ENCODE measurements around the gene FAM124A.

The FAM124A gene

DNA sequence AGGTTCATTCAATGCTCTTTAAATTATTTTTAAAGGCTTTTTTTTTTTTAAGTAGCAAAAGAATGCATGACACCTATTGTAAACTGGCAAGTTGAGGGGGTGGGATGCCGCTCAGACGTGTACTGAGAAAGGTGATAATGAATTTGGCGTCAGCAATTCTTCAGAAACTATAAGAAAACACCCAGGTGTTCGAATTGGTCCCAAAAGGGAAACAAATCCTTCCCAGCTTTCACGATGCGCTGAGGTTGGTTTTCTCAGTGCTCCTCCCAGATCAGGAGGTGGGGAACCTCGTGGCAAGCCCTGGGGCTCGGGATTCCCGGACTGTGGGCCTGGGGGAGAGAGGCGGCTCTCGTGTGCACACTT lies 543 bp upstream of the FAM124A start:
- no peak for DNase-seq

DNA sequence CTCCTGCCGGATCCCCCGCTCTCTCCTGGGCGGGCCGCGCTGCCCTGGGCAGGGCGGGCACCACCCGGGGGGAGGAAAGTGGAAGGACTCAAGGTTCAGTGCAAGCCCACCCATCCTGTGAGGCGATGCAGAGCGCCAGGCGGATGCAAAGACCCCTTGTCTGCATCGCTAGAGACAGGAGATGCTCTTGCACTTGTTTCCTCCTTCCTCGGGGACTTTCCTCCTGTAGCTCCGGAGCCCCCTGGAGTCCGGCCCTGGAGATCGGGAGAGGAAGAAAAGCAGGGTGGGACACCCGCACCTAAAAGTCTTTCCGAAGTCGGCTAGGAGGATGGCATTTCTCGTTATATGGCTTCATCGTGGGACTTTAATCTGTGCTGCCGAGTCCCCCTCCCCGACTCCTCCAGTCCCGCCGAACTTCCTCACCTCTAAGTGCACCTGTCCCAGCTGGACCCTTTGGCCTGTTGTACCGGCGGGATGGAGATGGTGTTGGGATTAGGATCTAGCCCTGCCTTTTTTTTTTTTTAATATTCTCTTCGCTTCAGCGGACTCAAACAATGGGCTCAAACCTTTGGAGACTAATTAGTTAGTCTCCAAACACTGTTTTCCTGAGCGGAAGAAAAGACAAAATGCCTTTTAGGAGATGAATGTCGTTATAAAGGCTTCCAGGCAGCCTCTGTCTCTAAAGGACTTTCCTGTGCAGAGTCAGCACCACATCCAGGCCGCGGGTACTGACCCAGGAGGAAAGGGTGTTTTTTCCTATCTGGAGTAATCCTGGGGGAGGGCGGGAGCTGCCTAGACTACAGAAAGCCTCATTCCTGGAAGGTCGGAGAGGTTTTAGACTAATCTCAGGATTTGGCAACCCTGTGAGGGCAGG lies 725 bp downstream of the FAM124A start:
- no peak for DNase-seq

DNA sequence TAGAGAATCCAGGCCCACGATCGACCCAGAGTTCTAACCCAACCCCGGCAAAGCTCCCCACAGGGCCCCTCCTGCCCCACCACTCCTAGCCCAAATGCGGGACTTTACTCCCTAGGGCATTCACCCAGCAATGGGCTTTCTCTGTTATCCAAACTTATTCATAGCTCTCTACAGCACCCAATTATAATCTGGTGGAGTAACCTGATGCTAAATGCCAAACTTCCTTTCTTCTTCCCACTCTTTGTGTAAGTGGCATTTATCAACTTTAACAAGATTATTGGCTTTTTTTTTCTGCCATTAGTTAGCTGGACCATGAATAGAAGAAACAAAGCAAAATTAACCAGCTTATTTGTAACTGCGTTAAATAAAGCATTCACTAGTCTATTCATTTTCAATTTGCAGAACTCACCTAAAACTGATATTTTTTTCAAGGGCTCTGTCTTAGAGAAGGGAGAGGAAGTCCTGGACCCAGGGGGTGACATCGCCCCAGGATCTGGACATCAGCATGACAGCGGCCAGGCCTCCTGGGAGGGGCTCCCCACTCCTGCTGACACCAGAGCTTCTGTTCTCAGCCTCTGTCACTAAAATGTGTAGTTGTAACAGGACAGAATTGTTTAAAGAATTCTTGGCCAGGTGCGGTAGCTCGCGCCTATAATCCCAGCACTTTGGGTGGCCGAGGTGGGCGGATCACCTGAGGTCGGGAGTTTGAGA lies 1.5 kb downstream of the FAM124A start:
- no peak for DNase-seq

DNA sequence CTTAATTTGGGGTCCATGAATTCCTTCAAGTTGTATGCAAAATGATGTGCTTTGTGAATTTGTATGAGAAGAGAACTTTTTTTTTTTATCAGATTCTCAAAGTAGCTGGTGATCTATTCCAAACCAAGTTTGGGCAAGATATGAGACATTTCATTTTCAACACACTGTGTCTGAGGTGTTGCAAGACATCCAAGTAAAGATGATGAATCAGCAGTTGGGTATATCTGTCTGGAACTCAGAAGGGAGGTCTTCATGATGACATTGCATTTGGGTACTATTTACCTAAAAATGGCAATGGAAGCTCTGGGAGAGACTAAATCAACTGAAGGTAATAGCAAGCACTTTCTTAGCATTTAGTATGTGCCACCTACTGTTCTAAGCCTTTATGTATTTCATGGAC lies 2.8 kb downstream of the FAM124A start:
- no peak for DNase-seq

- no peak for DNase-seq
Observed at GRCh38 chr13:51227404-51227803, 5.2 kb downstream of the FAM124A start.

DNA sequence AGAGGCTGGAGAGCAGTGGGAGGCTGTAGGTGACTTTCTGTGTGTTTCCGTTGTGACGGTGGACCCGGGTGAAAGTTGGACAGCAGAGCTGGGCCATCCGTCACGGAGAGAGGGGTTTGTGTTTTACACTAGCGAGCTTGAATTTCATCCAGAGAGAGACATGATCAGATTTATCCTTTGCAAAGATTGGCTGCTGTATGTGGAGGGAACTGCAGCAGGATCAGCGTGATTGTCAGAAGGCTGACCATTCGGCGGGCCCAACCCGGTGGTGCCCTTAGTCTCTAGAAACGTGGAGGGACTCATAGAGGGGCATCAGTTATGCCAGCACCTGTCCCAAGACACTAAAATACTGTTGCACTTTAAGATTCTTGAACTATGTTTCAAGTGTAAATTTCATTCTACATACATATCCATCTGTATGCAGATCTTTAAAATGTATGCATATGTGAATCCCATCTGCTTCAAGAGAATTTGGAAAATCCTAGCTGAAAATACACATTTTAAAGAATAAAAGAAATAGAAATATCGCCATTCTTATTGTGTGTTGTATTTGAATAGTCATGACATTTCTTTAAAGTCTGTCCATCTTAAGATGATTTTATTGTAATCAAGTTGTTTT lies 7.0 kb downstream of the FAM124A start:
- no peak for DNase-seq

- no peak for DNase-seq
Observed at GRCh38 chr13:51229731-51230130, 7.5 kb downstream of the FAM124A start.

- no peak for DNase-seq
Observed at GRCh38 chr13:51230477-51231105, 8.4 kb downstream of the FAM124A start.

- no peak for DNase-seq
Observed at GRCh38 chr13:51231456-51231855, 9.3 kb downstream of the FAM124A start.

- DNase-seq, result no peak
Observed at GRCh38 chr13:51232328-51232727, 10.1 kb downstream of the FAM124A start.

GRCh38 chr13:51233117-51233826 lies 11.1 kb downstream of the FAM124A start:
- no peak for DNase-seq

- DNase-seq, result no peak
Observed at GRCh38 chr13:51234676-51235075, 12.5 kb downstream of the FAM124A start.

- DNase-seq, result no peak
Observed at GRCh38 chr13:51235186-51235585, 13.0 kb downstream of the FAM124A start.

DNA sequence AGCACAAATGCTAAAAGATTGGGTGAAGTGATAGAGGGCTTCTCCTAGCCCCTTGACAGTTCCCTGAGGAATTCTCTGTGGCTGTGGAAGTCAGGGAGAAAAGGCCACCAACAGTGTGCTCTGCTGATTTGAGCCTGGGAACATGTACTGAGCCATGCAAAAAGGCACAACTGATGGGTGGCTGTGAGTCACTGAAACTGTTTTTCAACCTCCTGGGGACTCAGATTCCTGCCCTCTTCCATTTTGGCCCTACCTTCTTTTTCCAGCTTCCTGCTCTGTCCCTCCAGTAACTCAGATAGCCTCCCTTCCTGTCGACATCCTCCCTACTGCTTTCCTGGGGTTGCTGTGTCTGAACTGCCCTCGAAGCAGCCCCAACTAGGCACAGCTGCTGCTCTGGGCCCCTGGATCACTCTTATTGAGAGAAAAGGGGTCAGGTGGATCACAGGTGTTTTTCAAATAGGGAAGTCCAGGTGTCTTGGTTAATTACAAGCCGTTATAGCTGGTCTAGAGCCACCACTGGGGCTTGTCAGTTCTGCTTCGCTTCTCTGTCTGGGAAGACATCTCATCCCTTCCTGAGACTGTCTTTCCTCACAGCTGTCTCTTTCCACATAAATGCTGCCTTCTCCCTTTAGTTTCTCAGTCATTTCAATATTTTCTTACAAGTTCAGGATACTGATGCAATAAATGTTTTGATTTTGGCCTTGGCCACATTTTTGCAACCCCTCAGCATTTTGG lies 13.7 kb downstream of the FAM124A start:
- DNase-seq, result no peak

- DNase-seq, result no peak
Observed at GRCh38 chr13:51236491-51236792, 14.2 kb downstream of the FAM124A start.

- DNase-seq, result no peak
Observed at GRCh38 chr13:51237386-51237785, 15.2 kb downstream of the FAM124A start.

GRCh38 chr13:51237887-51238286 lies 15.7 kb downstream of the FAM124A start:
- no peak for DNase-seq

DNA sequence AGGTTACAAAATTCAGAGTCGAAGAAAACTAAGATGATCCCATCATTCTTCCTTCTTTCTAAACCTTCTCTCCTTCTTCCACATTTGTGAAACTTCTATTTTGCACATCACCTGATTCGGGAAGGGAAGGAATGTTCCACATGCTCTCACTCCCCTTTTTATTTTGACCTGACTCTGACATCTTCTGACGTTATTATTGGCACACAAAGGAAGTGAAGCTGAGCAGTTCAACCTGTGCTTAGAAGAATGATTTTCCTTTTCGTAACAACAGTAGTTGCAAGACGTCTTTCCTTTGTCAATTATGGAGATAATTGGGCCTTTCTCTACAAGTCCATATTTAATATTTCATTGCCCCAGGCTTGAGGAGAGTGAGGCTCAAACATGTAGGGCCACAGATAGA lies 18.0 kb downstream of the FAM124A start:
- DNase-seq, result no peak

DNA sequence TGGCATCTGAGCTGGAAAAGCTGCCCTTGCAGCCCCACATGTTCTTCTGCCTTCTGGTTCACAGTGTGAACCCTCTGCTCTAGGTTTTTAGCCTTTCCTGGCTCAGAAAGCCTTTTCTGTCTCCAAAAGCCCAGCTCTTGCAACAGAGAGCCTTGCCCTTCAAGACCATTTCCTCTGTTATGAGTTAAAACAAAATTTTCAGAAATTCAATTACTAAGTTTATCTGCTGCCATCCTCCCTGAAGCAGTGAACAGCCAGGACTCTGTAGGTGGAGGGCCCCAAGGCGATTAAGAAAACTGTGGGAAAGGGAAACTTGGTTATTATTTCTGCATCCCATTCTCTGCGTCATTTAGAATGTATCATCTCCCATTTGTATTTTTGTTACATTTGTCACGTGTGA lies 18.8 kb downstream of the FAM124A start:
- DNase-seq, result no peak

DNA sequence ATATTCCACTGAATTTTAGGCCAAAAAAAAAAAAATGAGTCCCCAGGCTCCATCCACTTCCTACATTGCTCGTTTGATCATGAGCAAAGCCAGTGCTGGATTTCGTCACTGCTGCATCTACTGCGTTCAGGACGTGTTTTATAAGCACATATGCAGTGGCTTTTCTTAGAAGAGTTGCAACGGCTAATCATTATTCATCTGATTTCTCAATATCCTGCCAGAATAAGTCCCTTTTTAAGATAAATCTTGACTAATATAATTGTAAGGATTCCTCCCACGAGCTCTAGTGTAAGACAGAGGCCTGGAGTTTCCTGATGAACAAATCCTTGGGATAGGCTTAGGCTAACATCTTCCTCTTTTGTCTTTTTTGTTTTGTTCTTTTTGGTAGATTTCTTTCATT lies 19.5 kb downstream of the FAM124A start:
- no peak for DNase-seq

- DNase-seq, result no peak
Observed at GRCh38 chr13:51243227-51243626, 21.0 kb downstream of the FAM124A start.

DNA sequence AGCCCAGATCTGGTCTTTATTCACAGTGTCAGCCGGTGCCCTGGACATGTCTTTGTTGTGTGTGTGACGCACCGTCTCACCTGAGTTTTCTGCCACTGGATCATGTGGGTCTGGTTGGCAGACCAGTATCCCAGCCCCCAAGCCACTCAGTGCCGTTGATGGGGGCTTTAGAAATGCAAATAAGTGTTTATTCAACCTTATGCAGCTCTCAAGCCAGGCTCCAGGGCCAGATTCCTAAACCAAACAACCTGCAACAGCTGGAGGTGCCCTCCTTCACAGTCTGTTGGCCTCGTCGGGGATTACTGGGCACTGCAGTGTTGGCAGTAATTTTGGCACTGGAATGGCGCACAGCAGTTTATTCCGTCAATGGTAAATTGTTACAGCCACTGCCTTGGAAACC lies 21.6 kb downstream of the FAM124A start:
- no peak for DNase-seq
